HEK293T (cell line): ENCODE measurements around the gene TRPM5.

Experiments used
- CTCF ChIA-PET: fragments of 350-600 bp; formaldehyde crosslinking; extraction: SDS; loops from one replicate; lab custom pipeline; 2021; ENCODE audit warnings: antibody characterized with exemption, inconsistent platforms; lab: Yijun Ruan, JAX
- POLR2A ChIA-PET: fragments of 350-600 bp; formaldehyde crosslinking; extraction: SDS; loops from one replicate; lab custom pipeline; 2020; ENCODE audit warnings: antibody characterized with exemption, inconsistent platforms; lab: Yijun Ruan, JAX
- DNase-seq: peaks from one replicate; pipeline ENCODE4 v3.0.0; 2012; ENCODE audit warnings: mixed read lengths; ENCODE audit errors: extremely low spot score
- ARNT ChIP-seq: fragments of 450-650 bp; IDR thresholded peaks from 2 replicates; pipeline ENCODE4 v1.6.1; 2017; ENCODE audit warnings: mild to moderate bottlenecking
- BHLHE40 ChIP-seq: fragments of 450-650 bp; IDR thresholded peaks from 2 replicates; pipeline ENCODE4 v1.6.1; 2016; ENCODE audit warnings: mild to moderate bottlenecking, moderate library complexity, borderline replicate concordance
- CTBP1 ChIP-seq: fragments of 450-650 bp; IDR thresholded peaks from 2 replicates; pipeline ENCODE4 v1.6.1; 2016; ENCODE audit warnings: borderline replicate concordance
- ELF4 ChIP-seq: fragments of 450-650 bp; IDR thresholded peaks from 2 replicates; pipeline ENCODE4 v1.6.1; 2017; ENCODE audit warnings: antibody characterized with exemption
- FOXA1 ChIP-seq: fragments of 450-650 bp; IDR thresholded peaks from 2 replicates; pipeline ENCODE4 v1.6.1; 2016; ENCODE audit warnings: mild to moderate bottlenecking
- FOXK2 ChIP-seq: fragments of 450-650 bp; IDR thresholded peaks from 2 replicates; pipeline ENCODE4 v1.6.1; 2016; ENCODE audit warnings: mild to moderate bottlenecking
- FOXM1 ChIP-seq: fragments of 450-650 bp; IDR thresholded peaks from 2 replicates; pipeline ENCODE4 v1.6.1; 2017; ENCODE audit warnings: mild to moderate bottlenecking, borderline replicate concordance
- HDGF ChIP-seq: fragments of 450-650 bp; IDR thresholded peaks from 2 replicates; pipeline ENCODE4 v1.6.1; 2017; ENCODE audit warnings: antibody characterized with exemption, borderline replicate concordance
- L3MBTL2 ChIP-seq: fragments of 450-650 bp; conservative IDR thresholded peaks from 2 replicates; pipeline ENCODE4 v1.6.1; 2016; ENCODE audit warnings: mild to moderate bottlenecking
- LEF1 ChIP-seq: fragments of 450-650 bp; IDR thresholded peaks from 2 replicates; pipeline ENCODE4 v1.6.1; 2017; ENCODE audit warnings: mild to moderate bottlenecking, borderline replicate concordance
- NFRKB ChIP-seq: fragments of 450-650 bp; IDR thresholded peaks from 2 replicates; pipeline ENCODE4 v1.6.1; 2016; ENCODE audit warnings: mild to moderate bottlenecking, moderate library complexity
- SP1 ChIP-seq: fragments of 450-650 bp; IDR thresholded peaks from 2 replicates; pipeline ENCODE4 v1.6.1; 2017
- SUZ12 ChIP-seq: fragments of 450-650 bp; IDR thresholded peaks from 2 replicates; pipeline ENCODE4 v1.6.1; 2016; ENCODE audit warnings: mild to moderate bottlenecking
- TARDBP ChIP-seq: fragments of 450-650 bp; IDR thresholded peaks from 2 replicates; pipeline ENCODE4 v1.6.1; 2016
- ZNF384 ChIP-seq: fragments of 450-650 bp; IDR thresholded peaks from 2 replicates; pipeline ENCODE4 v1.6.1; 2016
- TF ChIP-seq, protein P1 (sequence below): fragments of 450-650 bp; IDR thresholded peaks from 2 replicates; pipeline ENCODE4 v1.6.1; 2016

The TRPM5 gene

GRCh38 chr11:2461956-2462542, 17.7 kb upstream of the TRPM5 start:
- TF ChIP-seq BHLHE40 = no peak
- no peak for TF ChIP-seq SUZ12
- TF ChIP-seq SP1 = no peak
- no peak for TF ChIP-seq FOXA1
- TF ChIP-seq HDGF = no peak
- no peak for TF ChIP-seq ELF4
- TF ChIP-seq, protein P1, sequence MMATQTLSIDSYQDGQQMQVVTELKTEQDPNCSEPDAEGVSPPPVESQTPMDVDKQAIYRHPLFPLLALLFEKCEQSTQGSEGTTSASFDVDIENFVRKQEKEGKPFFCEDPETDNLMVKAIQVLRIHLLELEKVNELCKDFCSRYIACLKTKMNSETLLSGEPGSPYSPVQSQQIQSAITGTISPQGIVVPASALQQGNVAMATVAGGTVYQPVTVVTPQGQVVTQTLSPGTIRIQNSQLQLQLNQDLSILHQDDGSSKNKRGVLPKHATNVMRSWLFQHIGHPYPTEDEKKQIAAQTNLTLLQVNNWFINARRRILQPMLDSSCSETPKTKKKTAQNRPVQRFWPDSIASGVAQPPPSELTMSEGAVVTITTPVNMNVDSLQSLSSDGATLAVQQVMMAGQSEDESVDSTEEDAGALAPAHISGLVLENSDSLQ = no peak
- TF ChIP-seq FOXK2 = no peak
- no peak for TF ChIP-seq FOXM1
- TF ChIP-seq NFRKB = no peak
- no peak for TF ChIP-seq L3MBTL2
- TF ChIP-seq TARDBP = no peak
- TF ChIP-seq ARNT = no peak
- TF ChIP-seq ZNF384 = no peak
- no peak for TF ChIP-seq LEF1
- no peak for TF ChIP-seq CTBP1
- ChIA-PET POLR2A (no interaction called here), CTCF (no interaction called here)
- no peak for DNase-seq

DNA sequence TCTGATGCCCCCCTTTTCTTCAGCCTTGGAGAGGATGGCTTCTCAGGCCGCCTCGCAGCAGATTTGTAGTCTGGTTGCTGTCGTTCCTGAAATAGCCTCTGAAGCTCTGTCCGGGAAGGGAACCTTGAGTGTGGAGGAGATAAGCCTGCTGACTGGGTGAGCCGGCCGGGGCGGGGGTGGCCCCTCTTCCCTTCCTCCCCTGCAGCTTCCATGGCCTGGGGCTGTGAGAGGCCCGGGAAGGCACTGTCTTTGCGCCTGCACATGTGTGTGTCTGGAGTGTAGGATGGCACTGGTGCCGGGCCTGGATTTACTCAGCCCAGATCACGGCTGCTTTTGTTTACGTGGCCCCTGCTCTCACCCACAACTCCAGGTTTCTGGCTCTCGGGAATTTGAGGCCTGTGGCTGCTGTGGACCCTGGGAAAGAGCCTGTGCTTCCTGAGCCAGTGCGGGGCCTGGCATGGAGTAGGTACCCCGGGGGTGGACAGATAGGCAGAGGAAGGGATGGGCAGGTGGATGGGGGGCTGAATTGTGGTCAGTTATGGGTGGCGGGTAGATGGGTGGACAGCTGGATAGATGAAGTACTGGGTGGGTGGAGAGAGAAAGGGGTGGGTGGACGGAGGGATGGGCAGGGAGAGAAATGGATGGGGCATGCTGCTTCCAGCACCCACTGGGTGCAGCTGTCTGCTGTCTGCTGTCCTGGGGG, 17.1 kb upstream of the TRPM5 start:
- no peak for TF ChIP-seq ARNT
- no peak for TF ChIP-seq LEF1
- TF ChIP-seq FOXK2 = no peak
- no peak for TF ChIP-seq FOXA1
- no peak for TF ChIP-seq ELF4
- no peak for TF ChIP-seq SUZ12
- TF ChIP-seq HDGF = no peak
- no peak for TF ChIP-seq SP1
- no peak for TF ChIP-seq BHLHE40
- TF ChIP-seq FOXM1 = no peak
- no peak for TF ChIP-seq TARDBP
- TF ChIP-seq ZNF384 = no peak
- TF ChIP-seq L3MBTL2 = no peak
- TF ChIP-seq CTBP1 = no peak
- no peak for TF ChIP-seq NFRKB
- TF ChIP-seq, protein P1 = no peak
- DNase-seq = no peak
- POLR2A ChIA-PET = no interaction called here
- CTCF ChIA-PET = no interaction called here

GRCh38 chr11:2460540-2461252, 16.4 kb upstream of the TRPM5 start:
- CTCF ChIA-PET = no interaction called here
- no peak for DNase-seq
- no peak for TF ChIP-seq NFRKB
- TF ChIP-seq TARDBP = no peak
- TF ChIP-seq ARNT = no peak
- no peak for TF ChIP-seq ZNF384
- no peak for TF ChIP-seq FOXK2
- no peak for TF ChIP-seq ELF4
- TF ChIP-seq SUZ12 = no peak
- no peak for TF ChIP-seq BHLHE40
- TF ChIP-seq CTBP1 = no peak
- no peak for TF ChIP-seq FOXM1
- POLR2A ChIA-PET = no interaction called here

DNA sequence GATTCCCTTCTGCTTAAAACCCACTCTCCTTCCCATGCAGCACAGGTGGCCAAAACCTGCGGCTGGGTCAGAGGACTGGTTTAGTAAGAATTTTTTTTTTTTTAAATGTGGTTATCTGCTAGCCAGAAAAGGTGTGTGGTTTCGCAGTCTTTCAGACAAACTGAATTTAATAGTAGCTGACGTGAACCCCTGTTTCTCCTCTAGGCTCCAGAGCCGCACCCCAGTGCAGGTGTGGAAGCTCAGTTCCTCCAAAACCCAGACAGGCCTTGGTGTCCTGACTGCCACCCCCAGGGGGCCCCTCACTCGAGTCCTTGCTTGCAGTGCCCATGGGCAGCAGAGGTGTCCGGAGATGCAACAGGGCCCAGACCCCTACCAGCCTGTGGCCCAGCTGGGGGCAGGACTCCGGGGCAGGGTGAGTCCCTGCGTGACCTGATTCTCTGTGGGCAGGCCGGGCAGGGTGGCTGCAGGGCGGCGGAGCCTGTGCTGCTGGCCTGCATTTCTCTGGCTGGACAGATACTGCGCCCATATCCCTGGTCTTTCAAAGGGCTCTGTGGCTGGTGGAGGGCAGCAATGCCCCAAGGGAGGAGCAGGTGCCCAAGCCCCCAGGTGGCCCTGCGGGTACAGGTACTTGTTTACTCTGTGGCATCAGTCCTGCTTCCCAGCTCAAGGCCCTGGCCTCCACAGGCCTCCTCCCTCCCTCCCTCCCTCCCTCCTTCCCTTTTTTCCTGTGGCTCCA, 15.7 kb upstream of the TRPM5 start:
- DNase-seq = no peak
- TF ChIP-seq BHLHE40 (no peak), NFRKB (no peak)
- ChIA-PET CTCF (no interaction called here), POLR2A (no interaction called here)

DNA sequence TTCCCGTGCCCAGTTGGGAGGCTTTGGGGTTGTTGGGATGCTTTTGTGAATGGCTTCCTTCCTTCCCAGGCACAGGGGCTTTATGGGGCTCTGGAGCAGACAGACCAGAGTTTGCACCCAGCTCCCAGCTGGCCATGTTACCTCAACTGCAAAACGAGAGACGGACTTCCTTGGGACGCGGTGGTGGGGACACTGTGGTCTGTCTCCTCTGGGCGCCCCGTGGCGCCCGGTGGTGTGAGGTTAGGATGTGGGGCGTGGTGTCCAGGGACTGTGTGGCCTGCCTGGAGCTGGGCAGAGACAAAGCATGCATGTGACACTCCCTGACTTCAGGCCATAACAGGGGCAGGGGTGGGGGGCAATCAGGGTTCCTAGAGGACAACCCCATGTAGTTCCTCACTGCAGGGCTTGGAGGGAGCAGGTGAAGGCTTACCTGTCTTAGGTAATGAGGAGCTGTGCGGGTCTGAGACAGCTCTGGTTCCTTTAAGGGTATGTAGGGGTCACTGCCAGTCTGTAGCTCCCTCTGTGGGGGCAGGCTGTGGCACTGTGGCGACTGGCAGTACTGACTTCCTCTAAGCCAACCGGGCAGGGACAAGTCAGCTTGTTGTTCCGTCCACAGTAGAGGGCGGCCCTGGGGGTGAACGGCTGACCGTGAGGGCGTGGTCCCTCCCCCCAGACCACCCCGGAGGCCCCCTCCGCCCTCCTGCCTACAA, 14.9 kb upstream of the TRPM5 start:
- DNase-seq = no peak
- CTCF ChIA-PET = no interaction called here
- no peak for TF ChIP-seq ARNT
- TF ChIP-seq SP1 = no peak
- no peak for TF ChIP-seq FOXA1
- TF ChIP-seq BHLHE40 = no peak
- TF ChIP-seq TARDBP = no peak
- POLR2A ChIA-PET = no interaction called here

DNA sequence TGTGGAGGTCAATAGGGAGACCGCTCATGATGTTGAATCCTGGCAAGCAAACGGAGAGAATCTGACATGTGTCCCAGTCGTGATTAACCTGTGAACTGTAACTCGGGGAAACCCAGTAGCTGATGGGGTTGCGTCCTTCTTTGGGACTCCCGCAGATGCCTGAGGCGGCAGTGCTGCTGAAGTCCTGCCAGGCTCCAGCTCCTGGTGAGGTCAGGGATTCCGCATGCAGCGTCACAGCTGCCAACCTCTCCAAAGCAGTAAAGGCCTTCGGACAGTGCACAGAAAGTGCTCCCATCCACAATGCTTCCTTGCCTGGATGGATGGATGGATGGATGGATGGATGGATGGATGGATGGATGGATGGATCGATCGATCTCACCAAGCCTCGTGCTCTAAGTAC, 14.0 kb upstream of the TRPM5 start:
- POLR2A ChIA-PET = no interaction called here
- no peak for DNase-seq
- CTCF ChIA-PET = no interaction called here
- no peak for TF ChIP-seq FOXK2
- no peak for TF ChIP-seq HDGF
- TF ChIP-seq ARNT = no peak
- TF ChIP-seq LEF1 = no peak
- no peak for TF ChIP-seq SP1
- no peak for TF ChIP-seq SUZ12
- TF ChIP-seq TARDBP = no peak
- TF ChIP-seq L3MBTL2 = no peak
- no peak for TF ChIP-seq FOXM1
- no peak for TF ChIP-seq BHLHE40
- TF ChIP-seq ELF4 = no peak
- TF ChIP-seq FOXA1 = no peak
- TF ChIP-seq ZNF384 = no peak
- TF ChIP-seq, protein P1 = no peak
- no peak for TF ChIP-seq CTBP1
- TF ChIP-seq NFRKB = no peak
